ENCODE results near the gene PSTPIP2. TPM values are rescaled to one million over a fixed set of nuclear protein-coding genes. Genes with fewer than 3 reads are reported as not detected.

The PSTPIP2 gene
- total RNA-seq, 1 experiment from 2014 or later: 1.9 TPM

- no peak for TF ChIP-seq ZBTB21 (CRISPR knock-in tag; IDR thresholded peaks at IDR 0.05; ENCODE audit: borderline replicate concordance)
- peak; percentile 83 for TF ChIP-seq MAX (CRISPR knock-in tag; IDR thresholded peaks at IDR 0.05)
- no peak; the same call in 1 of the 2 replicates for TF ChIP-seq FOXP1 (CRISPR knock-in tag; IDR thresholded peaks at IDR 0.05; ENCODE audit: borderline replicate concordance)
- TF ChIP-seq USF1 (CRISPR knock-in tag; IDR thresholded peaks at IDR 0.05): 0 out of 2 replicates have a peak, but pooled peaks have one; percentile 42
- TF ChIP-seq TEAD4 (CRISPR knock-in tag; IDR thresholded peaks at IDR 0.05): no peak
- peak; percentile 33; the same call in 1 of the 2 replicates for TF ChIP-seq GABPB1 (CRISPR knock-in tag; IDR thresholded peaks at IDR 0.05)
- no peak; the same call in 1 of the 2 replicates for TF ChIP-seq ETV6 (CRISPR knock-in tag; IDR thresholded peaks at IDR 0.05)
- 0 out of 2 replicates have a peak, but pooled peaks have one; percentile 34 for TF ChIP-seq E2F5 (CRISPR knock-in tag; IDR thresholded peaks at IDR 0.05)
- peak; percentile 71; the same call in 1 of the 2 replicates for TF ChIP-seq TEAD1 (CRISPR knock-in tag; IDR thresholded peaks at IDR 0.05)
- no peak for TF ChIP-seq ZNF219 (CRISPR knock-in tag; IDR thresholded peaks at IDR 0.05; ENCODE audit: borderline replicate concordance)
- 0 out of 2 replicates have a peak, but pooled peaks have one; percentile 16 for TF ChIP-seq ESRRA (CRISPR knock-in tag; IDR thresholded peaks at IDR 0.05; ENCODE audit: borderline replicate concordance)
- no peak for TF ChIP-seq MYBL2 (CRISPR knock-in tag; IDR thresholded peaks at IDR 0.05)
- TF ChIP-seq ZNF281 (CRISPR knock-in tag; IDR thresholded peaks at IDR 0.05): no peak
- no peak; the same call in 1 of the 2 replicates for TF ChIP-seq HMGXB4 (CRISPR knock-in tag; IDR thresholded peaks at IDR 0.05)
Measured at GRCh38 chr18:46104128-46104911, 32.3 kb upstream of the PSTPIP2 start, which contains the start of gene HAUS1 (continued).

DNA sequence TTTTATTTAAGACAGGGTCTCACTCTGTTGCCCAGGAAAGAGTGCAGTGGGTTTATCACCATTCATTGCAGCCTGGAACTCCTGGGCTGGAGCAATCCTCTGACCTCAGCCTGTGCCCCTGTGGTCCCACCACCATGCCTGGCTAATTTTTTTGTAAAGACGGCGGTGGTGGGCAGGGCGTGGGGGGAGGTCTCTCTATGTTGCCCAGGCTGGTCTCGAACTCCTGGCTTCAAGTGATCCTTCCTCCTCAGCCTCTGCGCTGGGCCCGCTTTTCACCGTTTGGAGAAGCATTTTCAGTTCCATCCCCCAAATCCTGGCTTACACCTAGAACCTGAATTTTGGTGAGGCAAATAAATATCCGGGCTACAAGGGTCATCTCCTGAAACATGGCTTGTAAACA is 27.4 kb upstream of the PSTPIP2 start:
- CTCF ChIA-PET: no interaction called here
- H3K4me3 Mint-ChIP-seq: no peak overlapping the region
- H3K36me3 Mint-ChIP-seq: peaks cover 20% of the 10 kb centered on the region
- H3K27me3 Mint-ChIP-seq (ENCODE audit: low read depth): no peaks in the 10 kb centered on the region
- ATAC-seq (no peak), DNase-seq (ENCODE audit: low spot score) (no peak)
- H3K9me3 Mint-ChIP-seq: no peaks in the 10 kb centered on the region
- TF ChIP-seq, protein P1, sequence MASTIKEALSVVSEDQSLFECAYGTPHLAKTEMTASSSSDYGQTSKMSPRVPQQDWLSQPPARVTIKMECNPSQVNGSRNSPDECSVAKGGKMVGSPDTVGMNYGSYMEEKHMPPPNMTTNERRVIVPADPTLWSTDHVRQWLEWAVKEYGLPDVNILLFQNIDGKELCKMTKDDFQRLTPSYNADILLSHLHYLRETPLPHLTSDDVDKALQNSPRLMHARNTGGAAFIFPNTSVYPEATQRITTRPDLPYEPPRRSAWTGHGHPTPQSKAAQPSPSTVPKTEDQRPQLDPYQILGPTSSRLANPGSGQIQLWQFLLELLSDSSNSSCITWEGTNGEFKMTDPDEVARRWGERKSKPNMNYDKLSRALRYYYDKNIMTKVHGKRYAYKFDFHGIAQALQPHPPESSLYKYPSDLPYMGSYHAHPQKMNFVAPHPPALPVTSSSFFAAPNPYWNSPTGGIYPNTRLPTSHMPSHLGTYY (CRISPR knock-in tag; IDR thresholded peaks at IDR 0.05): no peak
- H3K27ac Mint-ChIP-seq: no peak overlapping the region
- H3K4me1 Mint-ChIP-seq: peaks cover 23% of the 10 kb centered on the region
- POLR2A ChIA-PET: no interaction called here
